IPS DF 4.7 (cell line): ENCODE data around the gene C22orf23.

Source experiments
- DNase-seq: peaks from one replicate; pipeline ENCODE4 v3.0.0-alpha.2; 2013; ENCODE audit warnings: low spot score; ENCODE audit errors: extremely low read depth

The C22orf23 gene

GRCh38 chr22:37898441-37899181, 54.8 kb downstream of the C22orf23 start:
- DNase-seq = no peak

GRCh38 chr22:37897807-37898206, 55.6 kb downstream of the C22orf23 start:
- DNase-seq = no peak

- DNase-seq = no peak
Observed at GRCh38 chr22:37896939-37897338, 56.5 kb downstream of the C22orf23 start.

GRCh38 chr22:37896181-37896592, 57.2 kb downstream of the C22orf23 start:
- DNase-seq = no peak

GRCh38 chr22:37894939-37895670, 58.3 kb downstream of the C22orf23 start:
- DNase-seq = no peak

- no peak for DNase-seq
Observed at GRCh38 chr22:37893583-37893983, 59.8 kb downstream of the C22orf23 start.
